Measurements from ENCODE around the gene VWC2L.

DNA sequence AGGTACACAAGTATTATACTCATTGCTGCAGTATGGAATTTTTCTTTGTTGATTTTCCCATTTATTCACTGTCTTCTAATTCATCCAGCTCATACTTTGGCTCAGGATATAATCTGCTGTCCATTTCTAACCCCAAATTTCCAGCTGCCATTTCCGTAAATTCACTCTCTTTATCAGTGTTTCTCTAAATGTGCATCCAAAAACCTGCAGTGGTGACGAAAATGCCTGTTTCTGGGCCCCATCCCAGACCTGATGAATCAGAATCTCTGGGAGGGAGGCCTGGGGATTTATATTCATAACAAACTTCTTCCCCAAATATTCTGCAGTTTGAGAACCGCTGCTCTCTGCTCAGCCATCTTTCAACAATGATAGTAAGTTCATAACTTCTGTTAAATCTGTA lies 86.6 kb downstream of the VWC2L start:
- TF ChIP-seq, protein P1, sequence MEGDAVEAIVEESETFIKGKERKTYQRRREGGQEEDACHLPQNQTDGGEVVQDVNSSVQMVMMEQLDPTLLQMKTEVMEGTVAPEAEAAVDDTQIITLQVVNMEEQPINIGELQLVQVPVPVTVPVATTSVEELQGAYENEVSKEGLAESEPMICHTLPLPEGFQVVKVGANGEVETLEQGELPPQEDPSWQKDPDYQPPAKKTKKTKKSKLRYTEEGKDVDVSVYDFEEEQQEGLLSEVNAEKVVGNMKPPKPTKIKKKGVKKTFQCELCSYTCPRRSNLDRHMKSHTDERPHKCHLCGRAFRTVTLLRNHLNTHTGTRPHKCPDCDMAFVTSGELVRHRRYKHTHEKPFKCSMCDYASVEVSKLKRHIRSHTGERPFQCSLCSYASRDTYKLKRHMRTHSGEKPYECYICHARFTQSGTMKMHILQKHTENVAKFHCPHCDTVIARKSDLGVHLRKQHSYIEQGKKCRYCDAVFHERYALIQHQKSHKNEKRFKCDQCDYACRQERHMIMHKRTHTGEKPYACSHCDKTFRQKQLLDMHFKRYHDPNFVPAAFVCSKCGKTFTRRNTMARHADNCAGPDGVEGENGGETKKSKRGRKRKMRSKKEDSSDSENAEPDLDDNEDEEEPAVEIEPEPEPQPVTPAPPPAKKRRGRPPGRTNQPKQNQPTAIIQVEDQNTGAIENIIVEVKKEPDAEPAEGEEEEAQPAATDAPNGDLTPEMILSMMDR (IDR thresholded peaks at IDR 0.05 in 4 of 5, conservative IDR thresholded peaks at IDR 0.05 in 1 of 5) = no peak
- TF ChIP-seq POLR2A (IDR thresholded peaks at IDR 0.05) = no peak
